ENCODE measurements around the gene MYT1. TPM values are rescaled to one million over a fixed set of nuclear protein-coding genes. Genes with fewer than 3 reads are reported as not detected.

Gene MYT1
- total RNA-seq, 2 donors from 2014 or later, result 0.15 TPM; not detected in 1

DNA sequence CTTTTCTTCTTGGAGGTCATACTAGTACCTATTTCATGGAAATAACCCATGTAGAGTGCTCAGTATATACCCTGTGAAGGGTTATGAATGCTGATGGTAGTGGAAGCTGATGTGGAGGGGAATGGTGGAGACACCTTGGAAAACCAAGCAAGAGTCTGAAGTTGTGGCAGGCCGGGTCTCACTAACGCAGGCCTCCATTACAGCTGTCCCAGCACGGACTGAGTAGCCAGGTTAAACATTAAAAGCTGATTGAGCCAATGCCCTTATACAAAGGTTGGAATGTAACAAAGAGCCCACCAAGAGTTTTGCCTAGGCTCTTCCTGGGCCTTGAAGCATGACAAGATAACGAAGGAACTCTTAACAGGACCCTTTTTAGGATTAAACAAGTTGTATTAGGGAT, 89.2 kb downstream of the MYT1 start:
- Histone ChIP-seq H3K36me3 (no peaks in the 10 kb centered on the region), H3K27ac (no peak overlapping the region), H3K4me1 (peaks cover 6 to 28% of the 10 kb centered on the region in 2 donors), H3K9me3 (no peaks in the 10 kb centered on the region), H3K27me3 (no peaks in the 10 kb centered on the region), H3K4me3 (no peak overlapping the region)
- TF ChIP-seq, protein P1, sequence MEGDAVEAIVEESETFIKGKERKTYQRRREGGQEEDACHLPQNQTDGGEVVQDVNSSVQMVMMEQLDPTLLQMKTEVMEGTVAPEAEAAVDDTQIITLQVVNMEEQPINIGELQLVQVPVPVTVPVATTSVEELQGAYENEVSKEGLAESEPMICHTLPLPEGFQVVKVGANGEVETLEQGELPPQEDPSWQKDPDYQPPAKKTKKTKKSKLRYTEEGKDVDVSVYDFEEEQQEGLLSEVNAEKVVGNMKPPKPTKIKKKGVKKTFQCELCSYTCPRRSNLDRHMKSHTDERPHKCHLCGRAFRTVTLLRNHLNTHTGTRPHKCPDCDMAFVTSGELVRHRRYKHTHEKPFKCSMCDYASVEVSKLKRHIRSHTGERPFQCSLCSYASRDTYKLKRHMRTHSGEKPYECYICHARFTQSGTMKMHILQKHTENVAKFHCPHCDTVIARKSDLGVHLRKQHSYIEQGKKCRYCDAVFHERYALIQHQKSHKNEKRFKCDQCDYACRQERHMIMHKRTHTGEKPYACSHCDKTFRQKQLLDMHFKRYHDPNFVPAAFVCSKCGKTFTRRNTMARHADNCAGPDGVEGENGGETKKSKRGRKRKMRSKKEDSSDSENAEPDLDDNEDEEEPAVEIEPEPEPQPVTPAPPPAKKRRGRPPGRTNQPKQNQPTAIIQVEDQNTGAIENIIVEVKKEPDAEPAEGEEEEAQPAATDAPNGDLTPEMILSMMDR (IDR thresholded peaks at IDR 0.05), result no peak
- DNase-seq (ENCODE audit: low spot score), result peak; percentile 21

DNA sequence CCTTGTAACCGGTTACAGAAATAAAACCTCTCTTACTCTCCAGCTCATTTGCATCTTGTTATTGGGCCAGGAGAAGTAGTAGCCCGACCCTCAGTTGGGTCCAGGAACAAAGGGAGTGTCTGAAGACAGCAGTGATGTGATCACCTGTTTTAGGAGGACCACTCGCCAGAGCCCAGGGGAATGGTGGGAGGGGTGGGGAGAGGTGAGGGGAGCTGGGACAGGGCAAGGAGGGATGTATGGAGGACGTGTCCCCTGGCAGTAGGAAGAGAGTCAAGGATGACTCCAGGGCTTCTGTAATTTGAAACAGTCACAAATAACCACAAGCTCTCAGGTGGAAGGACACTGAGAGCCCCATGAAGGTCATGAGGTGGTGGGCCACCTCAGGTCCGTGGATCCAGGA, 89.9 kb downstream of the MYT1 start:
- Histone ChIP-seq H3K27me3 (no peaks in the 10 kb centered on the region), H3K4me1 (peaks cover 6 to 36% of the 10 kb centered on the region in 2 donors), H3K36me3 (no peaks in the 10 kb centered on the region), H3K27ac (no peak overlapping the region), H3K9me3 (no peaks in the 10 kb centered on the region), H3K4me3 (no peak overlapping the region)
- peak; percentile 36 for DNase-seq (ENCODE audit: low spot score)
- TF ChIP-seq, protein P1 (IDR thresholded peaks at IDR 0.05), result no peak

DNA sequence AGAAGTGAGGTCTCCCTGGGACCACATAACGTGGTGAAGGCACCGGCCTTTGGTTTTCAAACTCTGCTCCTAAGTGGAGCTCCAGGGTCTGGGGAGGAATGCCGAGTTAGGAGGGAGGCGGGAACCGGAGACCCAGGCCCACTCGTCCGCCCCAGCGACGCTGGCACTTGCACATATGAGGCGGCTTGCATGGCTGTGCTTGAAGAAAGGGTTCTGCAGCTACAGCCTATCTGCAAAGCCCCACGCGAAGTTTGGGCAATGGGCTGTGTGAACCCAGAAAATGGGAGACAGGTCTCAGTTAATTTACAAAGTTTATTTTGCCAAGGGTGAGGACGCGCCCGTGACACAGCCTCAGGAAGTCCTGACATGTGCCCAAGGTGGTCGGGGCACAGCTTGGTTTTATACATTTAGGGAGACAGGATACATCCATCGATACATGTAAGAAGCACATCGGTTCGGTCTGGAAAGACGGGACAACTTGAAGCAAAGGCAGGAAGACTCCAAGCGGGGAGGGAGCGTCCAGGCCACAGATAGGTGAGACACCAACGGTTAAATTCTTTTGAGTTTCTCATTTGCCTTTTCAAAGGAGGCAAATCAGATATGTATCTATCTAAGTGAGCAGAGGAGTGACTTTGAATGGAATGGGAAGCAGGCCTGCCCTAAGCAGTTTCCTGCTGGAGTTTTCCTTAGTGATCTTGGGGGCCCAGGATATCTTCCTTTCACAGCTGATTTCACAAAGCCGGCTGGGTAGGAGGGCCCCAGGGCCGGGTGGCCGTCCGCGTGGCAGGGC, 90.5 kb downstream of the MYT1 start:
- Histone ChIP-seq H3K4me3 (peak overlapping the region; percentile 89 to 98), H3K9me3 (no peaks in the 10 kb centered on the region), H3K4me1 (peaks cover 6 to 37% of the 10 kb centered on the region in 2 donors), H3K36me3 (no peaks in the 10 kb centered on the region), H3K27ac (peak overlapping the region; percentile 95), H3K27me3 (no peaks in the 10 kb centered on the region)
- TF ChIP-seq, protein P1 (IDR thresholded peaks at IDR 0.05), result no peak
- DNase-seq (ENCODE audit: low spot score), result peak; percentile 58

DNA sequence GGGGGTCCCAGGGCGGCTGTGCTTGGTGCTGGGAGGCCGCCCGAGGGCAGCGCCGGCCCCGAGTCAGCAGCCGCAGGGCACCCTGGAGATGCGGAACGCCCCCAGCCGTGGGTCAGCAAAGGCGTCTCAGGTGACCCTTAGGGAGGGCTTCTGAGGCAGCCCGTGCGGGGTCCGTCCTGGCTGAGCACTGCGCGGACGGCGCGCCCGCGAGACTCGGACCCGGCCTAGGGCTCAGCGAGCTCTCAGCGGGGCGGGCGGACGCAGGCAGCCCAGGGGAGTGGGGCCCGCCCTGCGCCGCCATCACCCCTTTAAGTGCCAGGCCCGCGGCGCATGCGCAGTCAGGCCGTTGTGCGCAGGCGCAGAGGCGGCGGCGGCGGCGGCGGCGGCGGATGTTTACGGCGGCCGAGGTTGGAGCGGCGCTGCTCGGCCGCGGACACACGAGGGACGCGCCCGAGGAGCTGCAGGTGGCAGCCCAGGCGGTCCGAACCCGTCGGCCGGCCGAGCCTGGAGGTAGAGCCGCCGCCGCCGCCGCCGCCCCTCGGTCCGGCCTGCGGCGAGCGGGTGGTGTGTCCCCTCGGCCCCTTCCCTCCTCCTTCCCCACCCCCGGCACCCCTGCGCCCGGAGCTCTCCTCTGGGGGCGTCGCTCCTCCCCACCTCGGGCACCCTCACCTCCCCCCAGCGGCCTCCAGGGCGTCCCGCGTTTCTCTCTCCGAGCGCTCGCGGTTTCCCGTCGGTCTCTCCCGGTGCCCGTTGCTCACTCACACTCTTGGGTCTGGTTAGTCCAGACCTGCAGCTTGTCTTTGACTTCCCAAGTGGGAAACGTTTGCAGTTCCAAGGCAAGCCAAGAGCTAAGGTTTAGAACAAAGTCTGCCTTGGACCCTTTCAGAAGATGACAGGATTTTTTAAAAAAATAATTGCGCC, 91.4 kb downstream of the MYT1 start, which contains the start of gene PCMTD2:
PCMTD2 (plus strand) TSS at position 388 of the 921 bp plus-strand sequence. CDS start 4,218 bp downstream, outside the sequence.
- TF ChIP-seq, protein P1 (IDR thresholded peaks at IDR 0.05), result no peak
- H3K36me3 ChIP-seq, result no peaks in the 10 kb centered on the region
- no peaks in the 10 kb centered on the region for H3K27me3 ChIP-seq
- peak; percentile 76 for DNase-seq (ENCODE audit: low spot score)
- peak within 1 kb of the TSS; percentile 89 to 98 for H3K4me3 ChIP-seq
- H3K9me3 ChIP-seq, result no peaks in the 10 kb centered on the region
- H3K4me1 ChIP-seq, result peaks cover 6 to 45% of the 10 kb centered on the region in 2 donors
- peak within 1 kb of the TSS; percentile 95 for H3K27ac ChIP-seq

DNA sequence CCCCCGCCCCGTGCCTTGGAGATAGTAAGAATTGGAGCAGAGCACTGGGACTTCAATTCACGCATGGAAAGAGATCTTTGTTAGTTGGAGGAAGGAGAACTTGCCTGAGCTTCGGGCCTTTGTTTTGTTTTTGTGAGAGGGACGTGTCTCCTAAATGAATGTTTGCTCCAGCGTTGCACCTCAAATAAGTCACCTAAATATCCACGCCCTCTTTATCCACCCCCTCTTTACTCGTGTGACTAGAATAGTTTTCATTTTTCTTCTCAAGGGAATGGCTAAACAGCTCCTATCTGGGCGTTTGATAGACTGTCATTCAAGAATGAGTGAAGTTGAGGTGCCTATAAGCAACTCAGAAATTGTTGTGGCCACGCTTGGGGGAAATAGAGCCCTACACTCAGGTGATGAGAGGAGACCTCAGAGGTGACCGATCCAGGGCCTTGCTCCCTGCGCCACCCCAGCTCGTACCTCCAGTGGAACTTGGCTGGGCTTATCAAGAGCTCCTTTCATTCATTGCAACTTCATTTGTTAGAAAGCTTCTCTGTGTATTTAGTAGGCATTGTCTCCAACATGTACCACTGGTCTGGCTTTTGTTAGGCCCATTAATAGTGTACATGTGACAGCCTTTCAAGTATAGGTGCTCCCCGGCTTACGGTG, 92.2 kb downstream of the MYT1 start:
- H3K36me3 ChIP-seq, result no peaks in the 10 kb centered on the region
- H3K27ac ChIP-seq, result peak overlapping the region; percentile 95
- H3K27me3 ChIP-seq, result no peaks in the 10 kb centered on the region
- H3K9me3 ChIP-seq, result no peaks in the 10 kb centered on the region
- DNase-seq (ENCODE audit: low spot score), result peak; percentile 30
- peaks cover 6 to 53% of the 10 kb centered on the region in 2 donors for H3K4me1 ChIP-seq
- H3K4me3 ChIP-seq, result peak overlapping the region; percentile 89 to 98
- TF ChIP-seq, protein P1 (IDR thresholded peaks at IDR 0.05), result no peak

Data from right atrium auricular region (tissue), 2 donors.